ENCODE results near the gene SNX24. TPM values are rescaled to one million over a fixed set of nuclear protein-coding genes. Genes with fewer than 3 reads are reported as not detected.
A peak's percentile ranks its signal among the peaks of the same experiment; 100 is the strongest.

SNX24 gene
- total RNA-seq, 1 donor from 2014 or later, result 21.0 TPM

- Histone ChIP-seq H3K79me2 (ENCODE audit: low read depth) (no peaks in the 10 kb centered on the region), H4K20me1 (ENCODE audit: low read depth) (no peaks in the 10 kb centered on the region), H2AFZ (replicated peaks) (no peak overlapping the region), H3K4me2 (no peak overlapping the region), H3K4me3 (no peak overlapping the region), H3K36me3 (no peaks in the 10 kb centered on the region), H3K4me1 (no peaks in the 10 kb centered on the region), H3K27me3 (no peaks in the 10 kb centered on the region), H3F3A (ENCODE audit: low read depth) (no peaks in the 10 kb centered on the region), H3K27ac (no peak overlapping the region), H3K9me3 (ENCODE audit: low read depth) (no peaks in the 10 kb centered on the region), H3K9ac (no peak overlapping the region)
- no peaks in the 10 kb centered on the region for H3K4me1 Mint-ChIP-seq
- H3K9me3 Mint-ChIP-seq, result no peaks in the 10 kb centered on the region
- no peak for TF ChIP-seq EZH2phosphoT487 (IDR thresholded peaks at IDR 0.05)
- TF ChIP-seq, protein P1, sequence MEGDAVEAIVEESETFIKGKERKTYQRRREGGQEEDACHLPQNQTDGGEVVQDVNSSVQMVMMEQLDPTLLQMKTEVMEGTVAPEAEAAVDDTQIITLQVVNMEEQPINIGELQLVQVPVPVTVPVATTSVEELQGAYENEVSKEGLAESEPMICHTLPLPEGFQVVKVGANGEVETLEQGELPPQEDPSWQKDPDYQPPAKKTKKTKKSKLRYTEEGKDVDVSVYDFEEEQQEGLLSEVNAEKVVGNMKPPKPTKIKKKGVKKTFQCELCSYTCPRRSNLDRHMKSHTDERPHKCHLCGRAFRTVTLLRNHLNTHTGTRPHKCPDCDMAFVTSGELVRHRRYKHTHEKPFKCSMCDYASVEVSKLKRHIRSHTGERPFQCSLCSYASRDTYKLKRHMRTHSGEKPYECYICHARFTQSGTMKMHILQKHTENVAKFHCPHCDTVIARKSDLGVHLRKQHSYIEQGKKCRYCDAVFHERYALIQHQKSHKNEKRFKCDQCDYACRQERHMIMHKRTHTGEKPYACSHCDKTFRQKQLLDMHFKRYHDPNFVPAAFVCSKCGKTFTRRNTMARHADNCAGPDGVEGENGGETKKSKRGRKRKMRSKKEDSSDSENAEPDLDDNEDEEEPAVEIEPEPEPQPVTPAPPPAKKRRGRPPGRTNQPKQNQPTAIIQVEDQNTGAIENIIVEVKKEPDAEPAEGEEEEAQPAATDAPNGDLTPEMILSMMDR (IDR thresholded peaks at IDR 0.05), result peak; percentile 65
- peaks cover 1% of the 10 kb centered on the region for H3K36me3 Mint-ChIP-seq
- no peak overlapping the region for H3K4me3 Mint-ChIP-seq
- no peaks in the 10 kb centered on the region for H3K27me3 Mint-ChIP-seq (ENCODE audit: insufficient read depth, low read depth)
- DNase-seq (ENCODE audit: low spot score), result no peak
- H3K27ac Mint-ChIP-seq, result no peak overlapping the region
Observed at GRCh38 chr5:122896598-122897282, 51.3 kb downstream of the SNX24 start.

GRCh38 chr5:122897283-122897602 lies 51.8 kb downstream of the SNX24 start:
- Histone ChIP-seq H3K27ac (no peak overlapping the region), H3K4me1 (no peaks in the 10 kb centered on the region), H3K9me3 (ENCODE audit: low read depth) (no peaks in the 10 kb centered on the region), H2AFZ (replicated peaks) (no peak overlapping the region), H3F3A (ENCODE audit: low read depth) (no peaks in the 10 kb centered on the region), H3K27me3 (no peaks in the 10 kb centered on the region), H3K4me2 (no peak overlapping the region), H3K36me3 (no peaks in the 10 kb centered on the region), H4K20me1 (ENCODE audit: low read depth) (no peaks in the 10 kb centered on the region), H3K9ac (no peak overlapping the region), H3K4me3 (no peak overlapping the region), H3K79me2 (ENCODE audit: low read depth) (no peaks in the 10 kb centered on the region)
- H3K27ac Mint-ChIP-seq, result no peak overlapping the region
- H3K4me3 Mint-ChIP-seq, result no peak overlapping the region
- peaks cover 1% of the 10 kb centered on the region for H3K36me3 Mint-ChIP-seq
- DNase-seq (ENCODE audit: low spot score), result no peak
- H3K27me3 Mint-ChIP-seq (ENCODE audit: insufficient read depth, low read depth), result no peaks in the 10 kb centered on the region
- no peaks in the 10 kb centered on the region for H3K4me1 Mint-ChIP-seq
- TF ChIP-seq, protein P1 (IDR thresholded peaks at IDR 0.05), result no peak
- TF ChIP-seq EZH2phosphoT487 (IDR thresholded peaks at IDR 0.05) (no peak), EZH2 (IDR thresholded peaks at IDR 0.05) (no peak)
- H3K9me3 Mint-ChIP-seq, result no peaks in the 10 kb centered on the region

DNA sequence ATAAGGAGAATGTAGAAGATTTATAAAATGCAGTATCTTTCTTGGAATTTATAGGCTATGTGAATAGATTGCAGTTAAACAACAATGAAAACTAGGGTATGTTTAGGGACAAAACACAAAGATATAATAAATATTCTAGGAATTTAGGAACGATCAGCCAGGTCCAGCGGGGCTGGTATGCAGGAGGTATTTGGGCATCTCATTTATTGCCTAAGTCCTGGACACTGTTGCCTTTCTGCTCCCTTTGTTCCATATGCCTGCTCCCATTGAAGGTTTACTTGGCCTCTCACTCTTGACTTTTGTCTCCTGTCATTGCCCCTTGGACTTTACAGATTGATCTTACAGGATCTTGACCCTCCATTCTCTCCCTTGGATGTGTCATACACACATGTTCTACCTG lies 55.9 kb downstream of the SNX24 start:
- H3K27ac Mint-ChIP-seq, result no peak overlapping the region

More for the DNA sequence above, 55.9 kb downstream of the SNX24 start:
- Histone ChIP-seq H3K36me3 (no peaks in the 10 kb centered on the region), H3K4me1 (no peaks in the 10 kb centered on the region), H3K4me2 (no peak overlapping the region), H4K20me1 (ENCODE audit: low read depth) (no peaks in the 10 kb centered on the region), H3K79me2 (ENCODE audit: low read depth) (no peaks in the 10 kb centered on the region), H2AFZ (replicated peaks) (no peak overlapping the region), H3K27me3 (no peaks in the 10 kb centered on the region), H3K4me3 (no peak overlapping the region), H3K9ac (no peak overlapping the region), H3F3A (ENCODE audit: low read depth) (no peaks in the 10 kb centered on the region), H3K9me3 (ENCODE audit: low read depth) (no peaks in the 10 kb centered on the region), H3K27ac (no peak overlapping the region)
- Mint-ChIP-seq H3K27me3 (ENCODE audit: insufficient read depth, low read depth) (no peaks in the 10 kb centered on the region), H3K4me1 (peaks cover 2% of the 10 kb centered on the region), H3K36me3 (no peaks in the 10 kb centered on the region), H3K4me3 (no peak overlapping the region), H3K9me3 (no peaks in the 10 kb centered on the region)
- DNase-seq (ENCODE audit: low spot score), result no peak
- TF ChIP-seq EZH2phosphoT487 (IDR thresholded peaks at IDR 0.05) (no peak), EZH2 (IDR thresholded peaks at IDR 0.05) (no peak)
- TF ChIP-seq, protein P1 (IDR thresholded peaks at IDR 0.05), result no peak

Measured in neural progenitor cell (in vitro differentiated cells).